Vagina (tissue), 2 donors: Measurements from ENCODE around the gene PLET1. TPM values are rescaled to one million over a fixed set of nuclear protein-coding genes. Genes with fewer than 3 reads are reported as not detected.

Experiments used
- DNase-seq, 2 donors: peaks; one replicate each; pipeline ENCODE4 v3.0.0-alpha.2; 2017; ENCODE audit errors: extremely low spot score in 2 of 2
- H3K27ac ChIP-seq: fragments of 200-600 bp; sonication (generic); one replicate; pipeline ENCODE4 v1.5.1; 2019
- H3K27me3 ChIP-seq: fragments of 200-600 bp; sonication (generic); one replicate; pipeline ENCODE4 v1.5.1; 2019
- H3K36me3 ChIP-seq, 2 donors: fragments of 200-600 bp; sonication (generic); one replicate each; pipeline ENCODE4 v1.5.1; 2017 to 2019
- H3K4me1 ChIP-seq: fragments of 200-600 bp; sonication (generic); one replicate; pipeline ENCODE4 v1.5.1; 2019
- H3K4me3 ChIP-seq, 2 donors: fragments of 200-600 bp; sonication (generic); 1 replicate in 1 of 2; 2 replicates in 1 of 2; pipeline ENCODE4 v1.5.1; 2016 to 2019
- H3K9me3 ChIP-seq: fragments of 200-600 bp; sonication (generic); one replicate; pipeline ENCODE4 v1.5.1; 2019
- POLR2A ChIP-seq, 2 donors: fragments of 450-650 bp; IDR thresholded peaks; one replicate each; pipeline ENCODE4 v1.6.1; 2017; ENCODE audit warnings: antibody characterized with exemption in 2 of 2, mild to moderate bottlenecking in 2 of 2, moderate library complexity in 2 of 2
- POLR2AphosphoS5 ChIP-seq, 2 donors: sonication (generic); formaldehyde crosslinking; IDR thresholded peaks; one replicate each; pipeline ENCODE4 v1.9.0; 2017; ENCODE audit warnings: antibody characterized with exemption in 2 of 2, mild to moderate bottlenecking in 2 of 2, low read depth in 1 of 2; ENCODE audit not compliant: insufficient read depth in 1 of 2
- intact Hi-C: fragments of 100-400 bp; cut with DNase I; formaldehyde crosslinking; loops from one replicate; pipeline ENCODE4 v1.15.1; 2023
- total RNA-seq: library from RNA; depleted of rRNA; stranded (reverse); fragments of >200 nt; gene quantifications from one replicate; pipeline ENCODE4 v1.2.3, GENCODE V29; 2016
- TF ChIP-seq, protein P1 (sequence below), 3 experiments: fragments of 450-650 bp in 2 of 3; fragments of 200-600 bp in 1 of 3; sonication (generic) in 1 of 3; IDR thresholded peaks; one replicate each; pipeline ENCODE4 v1.5.1; 2017 to 2019; ENCODE audit warnings: antibody characterized with exemption in 3 of 3, mild to moderate bottlenecking in 2 of 3, moderate library complexity in 2 of 3

PLET1 gene
- total RNA-seq, 1 donor from 2014 or later = not detected

GRCh38 chr11:112265659-112266409 lies 5.2 kb upstream of the PLET1 start:
- peak in 1 of 2 donors; percentile 82 for DNase-seq
- Histone ChIP-seq H3K4me1 (no peaks in the 10 kb centered on the region), H3K27me3 (no peaks in the 10 kb centered on the region), H3K4me3 (no peak overlapping the region), H3K36me3 (no peaks in the 10 kb centered on the region), H3K9me3 (no peaks in the 10 kb centered on the region), H3K27ac (no peak overlapping the region)
- TF ChIP-seq POLR2AphosphoS5 (IDR thresholded peaks at IDR 0.05; ENCODE audit: insufficient read depth in 1 of 2, low read depth in 1 of 2) = no peak
- intact Hi-C loops = no loop called here

DNA sequence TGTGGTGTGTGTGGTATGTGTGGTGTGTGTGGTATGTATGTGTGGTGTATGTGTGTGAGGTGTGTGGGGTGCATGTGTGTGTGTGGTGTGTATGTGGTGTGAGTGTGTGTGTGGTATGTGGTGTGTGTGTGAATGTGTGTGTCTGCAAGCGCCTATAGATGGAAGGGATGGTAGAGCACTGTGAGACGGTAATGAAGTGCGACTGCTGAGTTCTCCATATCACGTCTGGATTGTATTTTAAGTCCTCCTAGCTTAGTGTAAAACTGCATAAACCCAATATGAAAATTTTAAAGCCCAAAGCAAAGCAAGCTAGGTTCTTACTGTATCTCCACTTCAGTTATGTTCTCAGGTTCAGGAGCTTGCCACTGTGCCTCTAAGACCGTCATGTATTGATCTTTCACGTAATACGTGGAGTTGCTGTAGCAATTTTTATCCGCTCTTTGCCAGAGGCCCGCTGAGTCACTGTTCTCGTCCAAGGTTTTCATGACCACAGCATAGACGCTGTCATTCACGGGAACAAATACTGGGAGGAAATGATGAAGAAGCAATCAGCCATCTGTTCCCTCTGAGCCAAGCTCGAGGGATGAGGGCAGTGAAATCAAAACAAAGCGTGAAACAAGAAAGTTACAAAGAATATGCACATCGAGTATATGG lies 5.5 kb downstream of the PLET1 start:
- Histone ChIP-seq H3K36me3 (no peaks in the 10 kb centered on the region), H3K9me3 (no peaks in the 10 kb centered on the region), H3K4me3 (no peak overlapping the region), H3K4me1 (no peaks in the 10 kb centered on the region), H3K27ac (no peak overlapping the region), H3K27me3 (no peaks in the 10 kb centered on the region)
- TF ChIP-seq POLR2A (IDR thresholded peaks at IDR 0.05) (no peak), POLR2AphosphoS5 (IDR thresholded peaks at IDR 0.05; ENCODE audit: insufficient read depth in 1 of 2, low read depth in 1 of 2) (no peak)
- TF ChIP-seq, protein P1, sequence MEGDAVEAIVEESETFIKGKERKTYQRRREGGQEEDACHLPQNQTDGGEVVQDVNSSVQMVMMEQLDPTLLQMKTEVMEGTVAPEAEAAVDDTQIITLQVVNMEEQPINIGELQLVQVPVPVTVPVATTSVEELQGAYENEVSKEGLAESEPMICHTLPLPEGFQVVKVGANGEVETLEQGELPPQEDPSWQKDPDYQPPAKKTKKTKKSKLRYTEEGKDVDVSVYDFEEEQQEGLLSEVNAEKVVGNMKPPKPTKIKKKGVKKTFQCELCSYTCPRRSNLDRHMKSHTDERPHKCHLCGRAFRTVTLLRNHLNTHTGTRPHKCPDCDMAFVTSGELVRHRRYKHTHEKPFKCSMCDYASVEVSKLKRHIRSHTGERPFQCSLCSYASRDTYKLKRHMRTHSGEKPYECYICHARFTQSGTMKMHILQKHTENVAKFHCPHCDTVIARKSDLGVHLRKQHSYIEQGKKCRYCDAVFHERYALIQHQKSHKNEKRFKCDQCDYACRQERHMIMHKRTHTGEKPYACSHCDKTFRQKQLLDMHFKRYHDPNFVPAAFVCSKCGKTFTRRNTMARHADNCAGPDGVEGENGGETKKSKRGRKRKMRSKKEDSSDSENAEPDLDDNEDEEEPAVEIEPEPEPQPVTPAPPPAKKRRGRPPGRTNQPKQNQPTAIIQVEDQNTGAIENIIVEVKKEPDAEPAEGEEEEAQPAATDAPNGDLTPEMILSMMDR (IDR thresholded peaks at IDR 0.05) = no peak
- peak in 1 of 2 donors; percentile 70 for DNase-seq
- intact Hi-C loops = no loop called here

GRCh38 chr11:112253605-112254242 lies 6.9 kb downstream of the PLET1 start:
- Histone ChIP-seq H3K4me3 (no peak overlapping the region), H3K36me3 (no peaks in the 10 kb centered on the region), H3K9me3 (no peaks in the 10 kb centered on the region), H3K27me3 (no peaks in the 10 kb centered on the region), H3K27ac (no peak overlapping the region), H3K4me1 (no peaks in the 10 kb centered on the region)
- TF ChIP-seq POLR2A (IDR thresholded peaks at IDR 0.05) (no peak), POLR2AphosphoS5 (IDR thresholded peaks at IDR 0.05; ENCODE audit: insufficient read depth in 1 of 2, low read depth in 1 of 2) (no peak)
- TF ChIP-seq, protein P1 (IDR thresholded peaks at IDR 0.05) = no peak
- intact Hi-C loops = no loop called here
- DNase-seq = no peak

DNA sequence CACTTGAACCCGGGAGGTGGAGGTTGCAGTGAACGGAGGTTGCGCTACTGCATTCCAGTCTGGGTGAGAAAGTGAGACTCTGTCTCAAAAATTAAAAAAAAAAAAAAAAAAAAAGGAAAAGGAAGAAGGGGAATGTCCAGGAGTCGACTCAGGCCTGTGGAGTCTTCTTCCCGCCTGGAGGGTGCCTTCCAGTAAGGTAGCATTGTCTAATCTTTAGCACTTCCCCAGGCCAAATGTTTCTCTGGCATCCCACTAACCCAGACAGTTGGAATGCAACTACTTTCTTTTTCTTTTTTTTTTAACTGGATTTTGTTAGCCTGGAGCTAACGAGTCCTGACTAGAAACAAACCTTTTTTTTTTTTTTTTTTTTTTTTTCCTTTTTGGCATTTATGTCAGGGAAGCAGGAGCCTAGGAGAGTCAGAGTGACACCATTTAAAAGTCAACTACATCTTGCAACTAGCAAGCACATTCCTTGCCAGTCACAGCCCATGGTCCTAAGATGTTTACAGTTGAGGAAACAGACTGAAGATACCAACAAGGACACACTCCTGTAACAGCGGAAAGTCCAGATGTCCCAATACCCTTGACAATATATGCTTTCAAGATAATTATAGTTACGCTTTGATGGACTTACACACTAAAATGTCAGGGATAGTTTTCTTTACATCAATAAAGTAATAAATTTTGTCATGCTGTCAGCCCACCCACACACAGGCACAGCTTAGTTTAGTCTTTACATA lies 10.6 kb downstream of the PLET1 start:
- TF ChIP-seq, protein P1 (IDR thresholded peaks at IDR 0.05) = no peak
- no peak for TF ChIP-seq POLR2A (IDR thresholded peaks at IDR 0.05)
- no peak for TF ChIP-seq POLR2AphosphoS5 (IDR thresholded peaks at IDR 0.05; ENCODE audit: insufficient read depth in 1 of 2, low read depth in 1 of 2)

GRCh38 chr11:112248201-112248600 lies 12.5 kb downstream of the PLET1 start:
- intact Hi-C loops = no loop called here
- H3K4me3 ChIP-seq = no peak overlapping the region
- DNase-seq = peak in 1 of 2 donors; percentile 1
- H3K4me1 ChIP-seq = no peaks in the 10 kb centered on the region
- no peaks in the 10 kb centered on the region for H3K9me3 ChIP-seq
- H3K27me3 ChIP-seq = no peaks in the 10 kb centered on the region
- no peaks in the 10 kb centered on the region for H3K36me3 ChIP-seq
- H3K27ac ChIP-seq = no peak overlapping the region
- TF ChIP-seq POLR2AphosphoS5 (IDR thresholded peaks at IDR 0.05; ENCODE audit: insufficient read depth in 1 of 2, low read depth in 1 of 2) = no peak
- TF ChIP-seq POLR2A (IDR thresholded peaks at IDR 0.05) = no peak
- TF ChIP-seq, protein P1 (IDR thresholded peaks at IDR 0.05) = no peak

More for the DNA sequence above, 10.6 kb downstream of the PLET1 start:
- Histone ChIP-seq H3K27ac (no peak overlapping the region), H3K36me3 (no peaks in the 10 kb centered on the region), H3K4me1 (no peaks in the 10 kb centered on the region), H3K4me3 (no peak overlapping the region), H3K27me3 (no peaks in the 10 kb centered on the region), H3K9me3 (no peaks in the 10 kb centered on the region)
- DNase-seq = peak in 1 of 2 donors; percentile 29
- intact Hi-C loops = no loop called here
